Hippocampal formation (tissue), 2 donors: Measurements from ENCODE around the gene SPDYE18.
"Not testable (repeated sequence)": the region's sequence is repeated elsewhere in the genome, so short reads cannot be mapped to it uniquely, and the experiment has no call there.

Source experiments
- DNase-seq, 2 donors: peaks; one replicate each; lab custom pipeline; 2025; lab: John Stamatoyannopoulos, UW

SPDYE18 gene

DNA sequence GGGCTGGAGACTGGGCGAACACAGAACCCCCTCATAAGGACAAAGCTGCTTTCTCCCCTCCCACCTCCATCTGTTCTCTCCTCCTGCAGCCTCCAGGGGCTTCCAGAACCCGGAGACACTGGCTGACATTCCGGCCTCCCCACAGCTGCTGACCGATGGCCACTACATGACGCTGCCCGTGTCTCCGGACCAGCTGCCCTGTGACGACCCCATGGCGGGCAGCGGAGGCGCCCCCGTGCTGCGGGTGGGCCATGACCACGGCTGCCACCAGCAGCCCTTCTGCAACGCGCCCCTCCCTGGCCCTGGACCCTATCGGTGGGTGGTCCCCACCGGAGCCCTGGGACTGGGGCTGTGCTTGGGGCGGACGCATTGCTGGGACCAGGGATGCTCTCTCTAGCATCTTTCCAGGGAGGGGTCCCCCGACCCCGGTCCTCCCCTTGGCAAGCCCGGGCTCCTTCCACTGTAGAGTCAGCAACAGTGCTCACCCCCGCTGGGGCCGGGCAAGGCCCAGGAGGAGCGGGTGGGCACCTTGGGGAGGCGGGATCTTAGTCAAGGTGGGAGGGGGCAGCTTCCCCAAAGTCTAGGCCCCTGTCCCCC is 56.8 kb downstream of the SPDYE18 start:
- DNase-seq, result not testable (repeated sequence)

DNA sequence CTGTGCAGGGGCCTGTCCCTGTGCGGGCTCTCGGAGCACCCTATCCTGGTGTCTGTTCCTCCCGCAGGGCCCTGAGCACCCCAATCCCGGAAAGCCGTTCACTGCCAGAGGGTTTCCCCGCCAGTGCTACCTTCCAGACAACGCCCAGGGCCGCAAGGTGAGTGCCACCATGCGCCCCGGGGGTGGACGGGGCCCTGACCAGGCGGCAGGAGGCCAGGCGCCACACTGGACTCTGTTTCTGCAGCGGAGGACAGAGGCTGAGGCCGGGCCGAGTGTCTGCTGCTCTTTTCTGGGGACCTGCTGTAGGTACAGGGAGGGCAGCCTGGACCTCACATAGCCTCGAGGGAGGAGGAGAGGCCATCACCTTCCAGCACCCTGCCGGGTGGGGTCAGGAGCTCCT is 58.2 kb downstream of the SPDYE18 start:
- DNase-seq, result not testable (repeated sequence)

DNA sequence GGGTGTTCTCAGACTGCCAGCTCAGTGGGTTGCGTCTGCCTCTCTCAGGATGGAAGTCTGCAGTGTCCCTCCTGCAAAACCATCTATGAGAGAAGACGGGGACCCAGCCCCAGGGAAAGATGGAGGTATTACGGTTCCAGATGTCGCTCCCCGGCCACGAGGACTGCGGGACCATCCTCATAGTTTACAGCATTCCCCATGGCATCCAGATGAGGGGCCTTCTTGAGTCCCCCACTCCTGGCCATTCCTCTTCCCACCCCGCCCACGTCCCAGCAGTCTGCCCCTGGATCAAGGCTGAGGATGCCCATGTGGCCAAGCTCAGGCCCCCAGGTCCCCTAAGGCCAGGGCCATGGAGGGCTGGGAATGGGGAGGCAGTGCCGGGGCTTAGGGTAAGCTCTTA is 59.1 kb downstream of the SPDYE18 start:
- not testable (repeated sequence) for DNase-seq

DNA sequence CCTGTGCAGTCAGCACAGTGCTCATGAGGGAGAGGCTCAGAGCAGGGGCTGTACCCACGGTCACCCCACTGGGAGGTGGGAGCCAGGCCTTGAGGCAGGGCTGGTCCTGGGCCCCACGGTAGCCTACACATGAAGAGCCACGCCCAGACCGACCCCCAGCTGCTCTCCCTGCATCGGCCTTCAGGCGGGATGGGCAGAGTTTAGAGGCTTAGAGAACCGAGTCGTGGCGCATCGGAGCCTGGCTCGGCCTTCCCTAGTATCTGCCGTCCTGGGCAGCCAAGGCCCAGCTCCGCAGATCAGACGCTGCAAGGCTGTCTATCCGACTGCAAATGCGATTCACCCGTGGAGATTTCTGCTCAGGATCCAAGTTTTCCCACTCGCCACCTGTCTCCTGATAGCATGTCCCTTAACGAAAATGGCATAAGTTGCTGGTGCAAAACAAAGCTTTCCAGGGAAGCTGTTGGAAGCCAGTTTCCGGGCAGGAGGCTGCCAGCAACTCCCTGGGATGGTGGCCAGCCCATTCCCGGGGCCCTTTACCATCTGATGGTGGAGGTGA is 59.6 kb downstream of the SPDYE18 start:
- not testable (repeated sequence) for DNase-seq

DNA sequence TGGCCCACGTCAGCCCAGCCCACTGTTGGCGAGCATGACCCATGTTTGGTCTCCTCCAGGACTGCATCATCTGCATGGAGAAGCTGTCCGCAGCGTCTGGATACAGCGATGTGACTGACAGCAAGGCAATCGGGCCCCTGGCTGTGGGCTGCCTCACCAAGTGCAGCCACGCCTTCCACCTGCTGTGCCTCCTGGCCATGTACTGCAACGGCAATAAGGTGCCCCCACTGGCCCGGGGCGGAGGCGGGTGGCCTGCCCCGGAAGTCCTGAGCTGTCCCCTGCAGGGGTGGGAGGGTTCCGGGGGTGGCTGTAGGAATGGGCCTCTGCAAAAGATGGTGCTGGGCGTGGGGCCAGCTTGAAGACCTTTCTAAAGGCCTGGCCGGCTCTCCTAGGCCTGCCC is 60.3 kb downstream of the SPDYE18 start:
- DNase-seq, result not testable (repeated sequence)
